Motor neuron (in vitro differentiated cells): ENCODE results near the gene COL1A2. TPM values are rescaled to one million over a fixed set of nuclear protein-coding genes. Genes with fewer than 3 reads are reported as not detected.
A peak's percentile ranks its signal among the peaks of the same experiment; 100 is the strongest.

ENCODE experiments used
- ATAC-seq, 8 experiments: fragments of 200-7000 bp; cut with Tn5 transposase; replicated peaks in 6 of 8; 2 replicates each; pipeline ENCODE4 v1.8.0; 2021; ENCODE audit warnings: mild to moderate bottlenecking in 8 of 8, moderate library complexity in 8 of 8
- H3K27ac ChIP-seq, 2 donors: fragments of 250-450 bp; sonication (Bioruptor Pico); 2 replicates each; pipeline ENCODE4 v1.9.0; 2021; ENCODE audit warnings: antibody characterized with exemption in 2 of 2, mild to moderate bottlenecking in 2 of 2, moderate library complexity in 1 of 2
- H3K4me1 ChIP-seq, 2 donors: fragments of 250-450 bp; sonication (Bioruptor Pico); replicated peaks in 1 of 2; 2 replicates each; pipeline ENCODE4 v1.6.1; 2021; ENCODE audit warnings: antibody characterized with exemption in 2 of 2, mild to moderate bottlenecking in 2 of 2, moderate library complexity in 1 of 2
- H3K4me3 ChIP-seq, 5 donors: fragments of 250-450 bp; sonication (Bioruptor Pico); 2 replicates each; pipeline ENCODE4 v1.9.0; 2021; ENCODE audit warnings: antibody characterized with exemption in 5 of 5, mild to moderate bottlenecking in 5 of 5, moderate library complexity in 4 of 5
- WGBS, 10 experiments: fragments of 450-650 bp; shearing (Covaris generic); methylation state at CpG; one replicate each; pipeline ENCODE4 v1.0.0; 2022; 5-methylcytosine and 5-hydroxymethylcytosine counted together
- in situ Hi-C, 9 experiments: fragments of 400-800 bp; cut with MboI; loops; one replicate each; pipeline ENCODE4 v1.15.0; 2021; ENCODE audit warnings: low sequenced_read_pairs in 9 of 9, low pct_unique_long_range_greater_than_20kb in 2 of 9; ENCODE audit not compliant: unreplicated experiment in 9 of 9
- total RNA-seq, 8 experiments: library from RNA; unstranded; fragments of 300-600 nt; gene quantifications; 2 replicates each; pipeline versions ENCODE4 v1.2.3 to v1.2.4, GENCODE V29; 2022

COL1A2 gene
- total RNA-seq, 8 experiments from 2014 or later = 0.16 to 1,790 (median 1.4) TPM

- Histone ChIP-seq H3K4me3 (no peak overlapping the region), H3K4me1 (peaks cover 0 to 3% of the 10 kb centered on the region in 2 donors), H3K27ac (no peak overlapping the region)
- peak in 1 of 8 experiments; percentile 41 for ATAC-seq
- 7 to 100% (median 93%) methylated on average over 2 to 6 of the region's 6 CpGs for WGBS, 10 experiments
- in situ Hi-C loops = no loop called here
Observed at GRCh38 chr7:94400643-94401427, 6.1 kb downstream of the COL1A2 start.

GRCh38 chr7:94401428-94401814 is 6.7 kb downstream of the COL1A2 start:
- Histone ChIP-seq H3K4me1 (peaks cover 0 to 3% of the 10 kb centered on the region in 2 donors), H3K27ac (no peak overlapping the region), H3K4me3 (no peak overlapping the region)
- 27 to 100% (median 89%) methylated on average over 1 of the region's 1 CpG; no CpG with 5 or more reads in 1 of the 10 experiments for WGBS, 10 experiments
- no peak for ATAC-seq
- in situ Hi-C loops = no loop called here

- peaks cover 0 to 3% of the 10 kb centered on the region in 2 donors for H3K4me1 ChIP-seq
- no peak overlapping the region for H3K27ac ChIP-seq
- H3K4me3 ChIP-seq = no peak overlapping the region
- in situ Hi-C loops = no loop called here
- WGBS, 10 experiments = 9 to 100% (median 92%) methylated on average over 1 of the region's 1 CpG; no CpG with 5 or more reads in 4 of the 10 experiments
- ATAC-seq = no peak
Observed at GRCh38 chr7:94403546-94403945, 8.9 kb downstream of the COL1A2 start.

GRCh38 chr7:94405506-94405905 is 10.8 kb downstream of the COL1A2 start:
- no peak for ATAC-seq
- Histone ChIP-seq H3K4me1 (peaks cover 0 to 3% of the 10 kb centered on the region in 2 donors), H3K27ac (no peak overlapping the region), H3K4me3 (no peak overlapping the region)
- 0 to 100% (median 80%) methylated on average over 1 of the region's 1 CpG; no CpG with 5 or more reads in 3 of the 10 experiments for WGBS, 10 experiments
- in situ Hi-C loops = no loop called here

- in situ Hi-C loops = no loop called here
- peaks cover 0 to 3% of the 10 kb centered on the region in 2 donors for H3K4me1 ChIP-seq
- 16 to 96% (median 82%) methylated on average over 1 to 5 of the region's 6 CpGs; no CpG with 5 or more reads in 1 of the 10 experiments for WGBS, 10 experiments
Observed at GRCh38 chr7:94406696-94407095, 12.0 kb downstream of the COL1A2 start.

GRCh38 chr7:94409200-94409948 is 14.7 kb downstream of the COL1A2 start:
- no peak for ATAC-seq
- in situ Hi-C loops = no loop called here
- H3K4me3 ChIP-seq = no peak overlapping the region
- no peak overlapping the region for H3K27ac ChIP-seq
- 16 to 100% (median 80%) methylated on average over 1 to 14 of the region's 15 CpGs for WGBS, 10 experiments
- H3K4me1 ChIP-seq = peaks cover 0 to 1% of the 10 kb centered on the region in 2 donors

More at GRCh38 chr7:94406696-94407095, 12.0 kb downstream of the COL1A2 start:
- no peak overlapping the region for H3K27ac ChIP-seq
- no peak overlapping the region for H3K4me3 ChIP-seq
- ATAC-seq = no peak

- in situ Hi-C loops = no loop called here
- ATAC-seq = no peak
- no peak overlapping the region for H3K27ac ChIP-seq
- WGBS, 10 experiments = 34 to 96% (median 75%) methylated on average over 2 to 6 of the region's 6 CpGs; no CpG with 5 or more reads in 1 of the 10 experiments
- no peak overlapping the region for H3K4me3 ChIP-seq
- peaks cover 2 to 5% of the 10 kb centered on the region in 2 donors for H3K4me1 ChIP-seq
Observed at GRCh38 chr7:94410413-94411187, 15.9 kb downstream of the COL1A2 start.

GRCh38 chr7:94411188-94411466 is 16.4 kb downstream of the COL1A2 start:
- Histone ChIP-seq H3K4me1 (peaks cover 2 to 5% of the 10 kb centered on the region in 2 donors), H3K4me3 (no peak overlapping the region), H3K27ac (no peak overlapping the region)
- in situ Hi-C loops = no loop called here
- ATAC-seq = no peak

- Histone ChIP-seq H3K27ac (no peak overlapping the region), H3K4me1 (peaks cover 11 to 13% of the 10 kb centered on the region in 2 donors), H3K4me3 (no peak overlapping the region)
- WGBS, 10 experiments = 0 to 100% (median 77%) methylated on average over 1 to 3 of the region's 3 CpGs
- in situ Hi-C loops = no loop called here
- ATAC-seq = no peak
Observed at GRCh38 chr7:94412762-94413322, 18.1 kb downstream of the COL1A2 start.

GRCh38 chr7:94414481-94414880 is 19.8 kb downstream of the COL1A2 start:
- 0 to 90% (median 29%) methylated on average over 1 to 2 of the region's 2 CpGs for WGBS, 10 experiments
- no peak overlapping the region for H3K4me3 ChIP-seq
- in situ Hi-C loops = no loop called here
- ATAC-seq = peak in 5 of 8 experiments; percentile 66 to 86 (median 73)
- peaks cover 14 to 26% of the 10 kb centered on the region in 2 donors for H3K4me1 ChIP-seq
- H3K27ac ChIP-seq = no peak overlapping the region

- Histone ChIP-seq H3K4me3 (no peak overlapping the region), H3K4me1 (peaks cover 14 to 28% of the 10 kb centered on the region in 2 donors), H3K27ac (no peak overlapping the region)
- in situ Hi-C loops = no loop called here
- no peak for ATAC-seq
Observed at GRCh38 chr7:94414980-94415379, 20.3 kb downstream of the COL1A2 start.

GRCh38 chr7:94417306-94417705 is 22.6 kb downstream of the COL1A2 start:
- WGBS, 10 experiments = 0 to 71% (median 55%) methylated on average over 1 of the region's 1 CpG; no CpG with 5 or more reads in 6 of the 10 experiments
- no peak overlapping the region for H3K27ac ChIP-seq
- peak in 4 of 8 experiments; percentile 25 to 58 (median 36) for ATAC-seq
- in situ Hi-C loops = no loop called here
- H3K4me1 ChIP-seq = peaks cover 14 to 28% of the 10 kb centered on the region in 2 donors
- no peak overlapping the region for H3K4me3 ChIP-seq

GRCh38 chr7:94417901-94418300 is 23.2 kb downstream of the COL1A2 start:
- in situ Hi-C loops = no loop called here
- Histone ChIP-seq H3K27ac (no peak overlapping the region), H3K4me3 (no peak overlapping the region), H3K4me1 (peaks cover 14 to 28% of the 10 kb centered on the region in 2 donors)
- 20 to 100% (median 63%) methylated on average over 1 to 3 of the region's 3 CpGs; no CpG with 5 or more reads in 1 of the 10 experiments for WGBS, 10 experiments
- peak in 7 of 8 experiments; percentile 38 to 77 (median 65) for ATAC-seq
